Activated CD4-positive, alpha-beta T cell treated with anti-CD3 and anti-CD28 coated beads, Interleukin-2, Interleukin-6, amounts not matched to agents 100 ng/mL and 50 ng/mL, durations not matched to agents 16 hours and 8 hours (primary cell): ENCODE data around the gene KCNIP4.

Experiments
- DNase-seq: peaks from one replicate; pipeline ENCODE4 v3.0.0-alpha.2; 2020

Gene KCNIP4

DNA sequence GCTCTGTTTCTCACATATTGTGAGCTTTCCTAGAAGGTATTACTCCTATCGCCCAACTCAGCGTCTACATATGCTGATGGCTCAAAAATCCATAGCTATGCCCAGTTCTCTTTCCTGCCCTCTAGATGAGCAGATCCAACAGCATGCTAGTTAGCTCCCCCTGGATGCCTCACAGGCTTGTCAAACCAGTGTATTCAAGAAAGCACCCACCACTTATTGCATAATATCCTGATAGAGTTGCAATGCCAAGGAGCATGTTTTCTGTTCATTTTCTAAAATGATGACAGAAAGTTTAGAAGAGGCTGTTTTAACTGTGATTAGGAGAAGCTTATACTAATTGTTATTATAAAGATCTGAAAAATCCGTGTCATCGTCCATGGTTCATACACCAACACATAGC, 1250.2 kb downstream of the KCNIP4 start:
- DNase-seq: no peak

GRCh38 chr4:20696815-20697214, 1251.8 kb downstream of the KCNIP4 start:
- no peak for DNase-seq

DNA sequence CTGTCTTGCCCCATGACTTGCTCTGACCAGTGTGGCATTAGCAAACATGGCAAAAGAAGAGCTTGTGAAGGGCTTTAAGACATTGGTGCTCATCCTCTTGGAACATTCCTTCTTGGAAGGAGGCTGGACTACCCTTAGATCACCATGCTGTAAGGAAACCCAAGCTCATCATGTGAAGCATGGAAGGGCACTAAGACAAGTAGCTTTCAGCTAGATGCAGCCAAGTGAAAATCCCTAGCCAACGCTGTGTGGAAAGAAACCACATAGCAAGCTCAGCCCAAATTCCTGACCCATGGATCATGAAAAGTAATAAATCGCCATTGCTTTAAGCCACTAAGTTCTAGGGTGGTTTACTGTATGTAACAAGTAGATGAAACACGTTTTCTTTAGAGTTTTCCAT, 1260.7 kb downstream of the KCNIP4 start:
- DNase-seq: no peak

DNA sequence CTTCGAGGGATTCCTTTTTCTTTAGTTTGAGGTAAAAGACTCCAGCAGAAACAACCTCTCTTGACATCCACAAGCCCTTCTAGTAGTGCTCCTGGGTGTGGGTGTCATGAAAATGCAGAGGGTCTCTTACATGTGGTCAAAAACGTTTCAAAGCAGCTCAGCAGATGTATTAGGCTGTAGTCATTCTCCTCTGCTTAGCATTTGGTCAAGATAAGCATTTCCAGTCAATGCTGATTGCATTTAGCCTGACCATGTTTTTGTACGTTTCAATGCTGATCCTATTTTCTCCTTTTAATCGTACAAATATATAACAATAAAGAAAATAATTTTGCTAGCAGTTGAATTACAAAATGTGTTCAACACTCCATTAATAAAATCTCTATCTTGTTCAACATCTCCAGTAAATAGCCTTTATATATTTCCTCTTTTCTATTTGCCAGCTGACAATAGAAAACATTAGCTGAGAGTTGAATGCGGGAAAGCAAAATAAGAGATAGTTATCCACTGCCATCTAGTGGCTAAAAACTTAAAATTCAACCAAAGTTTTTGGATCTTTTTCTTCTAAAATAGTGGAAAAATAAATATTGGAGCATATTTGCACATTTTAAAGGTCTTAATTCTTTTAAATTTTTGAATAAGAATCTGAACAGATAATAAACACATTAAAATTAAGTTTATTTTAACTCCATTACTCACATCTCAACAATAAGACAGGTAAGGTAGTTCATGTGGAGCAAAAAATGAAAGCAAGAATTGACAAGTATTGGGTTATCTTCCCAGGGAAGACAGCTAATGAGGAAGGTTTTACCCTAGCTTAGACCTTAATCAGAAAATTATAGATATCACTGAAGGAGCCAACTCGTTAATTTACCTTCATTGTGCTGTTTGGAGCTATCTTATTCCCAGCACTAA, 1263.5 kb downstream of the KCNIP4 start:
- peak; percentile 9 for DNase-seq

GRCh38 chr4:20683766-20684165, 1264.8 kb downstream of the KCNIP4 start:
- DNase-seq: no peak

DNA sequence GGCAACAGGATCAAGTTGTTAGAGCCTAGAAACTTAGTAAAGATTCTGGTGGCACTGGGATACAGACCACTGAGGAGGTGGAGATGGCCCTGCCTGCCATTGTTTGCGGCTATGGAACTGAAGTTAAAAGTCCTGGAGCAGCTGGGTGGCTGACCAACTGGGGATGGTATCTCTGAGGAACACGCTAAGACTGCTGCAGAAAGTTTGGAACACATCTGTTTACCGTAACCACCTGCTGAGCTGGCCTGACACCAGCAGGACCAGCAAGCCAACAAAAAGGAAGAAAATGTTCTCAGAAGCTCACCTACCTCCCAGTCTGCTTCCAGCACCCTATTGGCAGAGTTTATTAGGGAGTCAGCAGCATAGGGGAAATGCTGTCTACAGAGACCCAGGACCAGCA, 1265.7 kb downstream of the KCNIP4 start:
- no peak for DNase-seq

GRCh38 chr4:20681271-20681670, 1267.3 kb downstream of the KCNIP4 start:
- no peak for DNase-seq

- no peak for DNase-seq
These were observed 1267.8 kb downstream of the KCNIP4 start for GRCh38 chr4:20680736-20681135.

GRCh38 chr4:20679951-20680350, 1268.6 kb downstream of the KCNIP4 start:
- DNase-seq: no peak
